ENCODE results near the gene EGFL7.

- TF ChIP-seq POLR2AphosphoS5 (IDR thresholded peaks at IDR 0.05; ENCODE audit: insufficient read depth in 1 of 2, low read depth in 1 of 2) (no peak), CTCF (IDR thresholded peaks at IDR 0.05) (no peak)
These were observed 30.4 kb downstream of the EGFL7 start for GRCh38 chr9:136693135-136693489.

All from vagina (tissue), 2 donors.